Tibial artery (tissue), 4 donors: ENCODE data around the gene SLMAP.
"Not testable (repeated sequence)": the region's sequence is repeated elsewhere in the genome, so short reads cannot be mapped to it uniquely, and the experiment has no call there.

Source experiments
- DNase-seq, 2 donors: peaks; one replicate each; pipeline ENCODE4 v3.0.0-alpha.2; 2019
- H3K27ac ChIP-seq, 2 donors: fragments of 200-600 bp; sonication (generic) in 1 of 2; 1 replicate in 1 of 2; 2 replicates in 1 of 2; pipeline ENCODE4 v1.5.1; 2018 to 2019; ENCODE audit warnings: mild to moderate bottlenecking in 1 of 2
- H3K27me3 ChIP-seq, 2 donors: fragments of 200-600 bp; sonication (generic) in 1 of 2; one replicate each; pipeline versions ENCODE4 v1.5.1 to v1.6.0; 2016 to 2019
- H3K36me3 ChIP-seq, 3 donors: fragments of 200-600 bp; sonication (generic) in 2 of 3; one replicate each; pipeline ENCODE4 v1.5.1; 2016 to 2019; ENCODE audit warnings: mild to moderate bottlenecking in 2 of 3
- H3K4me1 ChIP-seq, 4 donors: fragments of 200-600 bp; sonication (generic) in 2 of 4; 1 replicate in 3 of 4; 2 replicates in 1 of 4; pipeline ENCODE4 v1.5.1; 2016 to 2019
- H3K4me3 ChIP-seq, 2 donors: fragments of 200-600 bp; sonication (generic) in 1 of 2; 1 replicate in 1 of 2; 2 replicates in 1 of 2; pipeline ENCODE4 v1.5.1; 2018 to 2019; ENCODE audit warnings: mild to moderate bottlenecking in 2 of 2
- H3K9me3 ChIP-seq, 3 donors: fragments of 200-600 bp; sonication (generic) in 1 of 3; one replicate each; pipeline ENCODE4 v1.5.1; 2016 to 2019
- intact Hi-C: fragments of 100-400 bp; cut with DNase I; formaldehyde crosslinking; loops from one replicate; pipeline ENCODE4 v1.15.0; 2023; ENCODE audit warnings: low total_unique reads
- TF ChIP-seq, protein P1 (sequence below), 2 experiments: fragments of 200-600 bp in 1 of 2; fragments of 450-650 bp in 1 of 2; IDR thresholded peaks; one replicate each; pipeline ENCODE4 v1.5.1; 2017 to 2019; ENCODE audit warnings: antibody characterized with exemption in 2 of 2, mild to moderate bottlenecking in 1 of 2, moderate library complexity in 1 of 2

Gene SLMAP

DNA sequence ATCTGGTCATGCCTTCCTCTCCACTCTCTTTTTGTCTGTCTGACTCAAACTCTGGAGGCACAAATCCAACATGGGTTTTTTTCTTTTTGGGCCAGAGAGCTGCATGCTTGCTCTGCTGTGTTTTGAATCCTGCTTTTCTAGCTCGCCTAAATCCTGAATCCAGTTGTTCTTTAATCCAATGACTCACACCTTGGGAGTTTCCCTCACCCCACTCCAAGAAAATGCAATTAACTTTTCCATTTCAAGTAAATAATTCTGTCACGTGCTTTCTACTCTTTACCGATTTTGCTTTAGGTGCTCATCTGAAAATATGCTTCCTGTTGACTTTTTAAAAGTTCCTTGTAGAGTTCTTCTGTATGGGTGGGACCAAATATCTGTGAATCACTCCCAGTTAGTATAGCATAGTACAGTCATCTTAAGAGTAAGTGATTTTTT lies 47.6 kb downstream of the SLMAP start:
- Histone ChIP-seq H3K36me3 (no peaks in the 10 kb centered on the region), H3K4me1 (peaks cover 0 to 41% (median 21%) of the 10 kb centered on the region in 4 donors), H3K27me3 (no peaks in the 10 kb centered on the region), H3K4me3 (no peak overlapping the region), H3K27ac (peak overlapping the region; percentile 18 to 22), H3K9me3 (no peaks in the 10 kb centered on the region)
- TF ChIP-seq, protein P1, sequence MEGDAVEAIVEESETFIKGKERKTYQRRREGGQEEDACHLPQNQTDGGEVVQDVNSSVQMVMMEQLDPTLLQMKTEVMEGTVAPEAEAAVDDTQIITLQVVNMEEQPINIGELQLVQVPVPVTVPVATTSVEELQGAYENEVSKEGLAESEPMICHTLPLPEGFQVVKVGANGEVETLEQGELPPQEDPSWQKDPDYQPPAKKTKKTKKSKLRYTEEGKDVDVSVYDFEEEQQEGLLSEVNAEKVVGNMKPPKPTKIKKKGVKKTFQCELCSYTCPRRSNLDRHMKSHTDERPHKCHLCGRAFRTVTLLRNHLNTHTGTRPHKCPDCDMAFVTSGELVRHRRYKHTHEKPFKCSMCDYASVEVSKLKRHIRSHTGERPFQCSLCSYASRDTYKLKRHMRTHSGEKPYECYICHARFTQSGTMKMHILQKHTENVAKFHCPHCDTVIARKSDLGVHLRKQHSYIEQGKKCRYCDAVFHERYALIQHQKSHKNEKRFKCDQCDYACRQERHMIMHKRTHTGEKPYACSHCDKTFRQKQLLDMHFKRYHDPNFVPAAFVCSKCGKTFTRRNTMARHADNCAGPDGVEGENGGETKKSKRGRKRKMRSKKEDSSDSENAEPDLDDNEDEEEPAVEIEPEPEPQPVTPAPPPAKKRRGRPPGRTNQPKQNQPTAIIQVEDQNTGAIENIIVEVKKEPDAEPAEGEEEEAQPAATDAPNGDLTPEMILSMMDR (IDR thresholded peaks at IDR 0.05): no peak
- intact Hi-C loops: no loop called here
- peak in 1 of 2 donors; percentile 25 for DNase-seq

DNA sequence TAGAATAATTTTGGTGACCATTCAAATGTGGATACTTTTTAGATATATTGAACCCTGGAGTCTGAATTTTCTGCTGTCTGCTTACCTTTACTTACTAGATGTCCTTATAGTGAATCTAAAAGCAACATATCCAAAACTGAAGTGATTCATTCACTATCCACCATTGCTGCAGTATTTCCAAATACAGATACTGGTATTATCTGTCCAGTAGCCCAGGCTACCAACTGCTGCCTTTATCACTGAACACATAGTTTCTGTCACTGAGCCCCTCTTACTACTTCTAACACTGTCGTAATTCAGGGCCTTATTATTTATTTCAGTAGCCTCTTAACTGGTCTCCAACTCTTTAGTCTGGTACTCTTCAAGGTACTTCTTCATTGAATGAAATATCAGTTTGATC lies 49.2 kb downstream of the SLMAP start:
- TF ChIP-seq, protein P1 (IDR thresholded peaks at IDR 0.05): no peak
- Histone ChIP-seq H3K36me3 (no peaks in the 10 kb centered on the region), H3K4me1 (peaks cover 0 to 41% (median 21%) of the 10 kb centered on the region in 4 donors), H3K4me3 (no peak overlapping the region), H3K27me3 (no peaks in the 10 kb centered on the region), H3K27ac (no peak overlapping the region), H3K9me3 (no peaks in the 10 kb centered on the region)
- intact Hi-C loops: no loop called here
- no peak for DNase-seq

DNA sequence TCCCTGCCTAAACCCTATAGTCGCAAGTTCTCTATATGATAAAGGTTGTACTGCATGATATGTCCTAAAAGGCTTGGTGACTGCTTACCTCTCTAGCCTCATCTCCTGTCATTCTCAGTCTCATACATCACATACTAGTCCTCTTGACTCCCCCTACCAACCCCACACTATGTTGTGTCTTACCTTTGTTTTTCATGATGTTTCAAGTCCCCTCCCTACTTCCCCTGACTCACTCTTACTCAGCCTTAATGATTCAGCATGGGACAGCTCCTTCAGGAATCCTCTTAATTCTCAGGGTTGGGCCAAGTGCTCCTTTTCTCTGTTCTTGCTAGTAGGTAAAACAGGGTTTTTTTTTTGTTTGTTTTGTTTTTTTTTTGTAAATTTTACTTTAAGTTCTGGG lies 49.6 kb downstream of the SLMAP start:
- TF ChIP-seq, protein P1 (IDR thresholded peaks at IDR 0.05): no peak
- Histone ChIP-seq H3K27me3 (no peaks in the 10 kb centered on the region), H3K36me3 (no peaks in the 10 kb centered on the region), H3K4me3 (no peak overlapping the region), H3K4me1 (peaks cover 0 to 37% (median 21%) of the 10 kb centered on the region in 4 donors), H3K9me3 (no peaks in the 10 kb centered on the region), H3K27ac (no peak overlapping the region)
- intact Hi-C loops: no loop called here
- no peak for DNase-seq

DNA sequence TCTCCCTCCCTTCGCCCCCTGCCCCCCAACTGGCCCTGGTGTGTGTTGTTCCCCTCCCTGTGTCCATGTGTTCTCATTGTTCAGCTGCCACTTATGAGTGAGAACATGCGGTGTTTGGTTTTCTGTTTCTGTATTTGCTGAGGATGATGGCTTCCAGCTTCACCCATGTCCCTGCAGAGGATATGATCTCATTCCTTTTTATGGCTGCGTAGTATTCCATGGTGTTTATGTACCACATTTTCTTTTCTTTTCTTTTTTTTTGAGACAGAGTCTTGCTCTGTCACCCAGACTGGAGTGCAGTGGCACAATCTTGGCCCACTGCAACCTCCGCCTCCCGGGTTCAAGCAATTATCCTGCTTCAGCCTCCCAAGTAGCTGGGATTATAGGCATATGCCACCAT lies 50.1 kb downstream of the SLMAP start:
- H3K4me1 ChIP-seq: peaks cover 0 to 32% (median 20%) of the 10 kb centered on the region in 4 donors
- intact Hi-C loops, DNase-seq: not testable (repeated sequence)

DNA sequence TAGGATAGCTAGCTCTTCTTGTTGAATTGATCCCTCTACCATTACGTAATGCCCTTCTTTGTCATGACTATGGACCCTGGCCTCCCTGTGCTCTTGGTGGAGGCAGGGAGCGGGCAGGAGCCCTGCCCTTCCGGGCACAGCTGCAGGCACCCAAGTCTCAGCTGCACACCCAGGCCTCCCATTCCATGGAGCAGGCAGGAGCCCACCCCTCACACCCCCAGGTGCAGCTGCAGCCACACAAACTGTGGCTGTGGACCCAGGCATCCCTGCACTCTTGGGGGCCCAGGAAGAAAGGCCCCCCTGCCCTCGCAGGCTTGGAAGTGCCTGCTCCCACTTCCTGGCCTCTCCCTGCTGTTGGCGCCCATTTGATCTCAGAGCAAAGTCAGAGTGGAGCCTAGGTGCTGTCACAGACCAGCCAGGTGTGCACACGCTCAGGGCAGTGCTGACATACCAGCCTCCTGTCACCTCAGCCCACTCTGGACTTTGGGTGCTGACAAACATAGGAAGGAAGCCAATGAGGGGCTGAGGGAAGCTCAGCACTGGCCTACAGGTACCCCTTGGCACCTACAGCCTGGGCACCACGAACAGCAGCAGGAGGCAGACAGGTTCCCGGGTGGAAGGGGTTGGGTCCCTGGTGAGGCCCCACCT lies 53.0 kb downstream of the SLMAP start:
- intact Hi-C loops: no loop called here
- peaks cover 0 to 5% (median 2%) of the 10 kb centered on the region in 4 donors for H3K4me1 ChIP-seq

More for the DNA sequence above, 50.1 kb downstream of the SLMAP start:
- H3K27ac ChIP-seq, H3K27me3 ChIP-seq, H3K4me3 ChIP-seq, H3K9me3 ChIP-seq, H3K36me3 ChIP-seq: not testable (repeated sequence)

DNA sequence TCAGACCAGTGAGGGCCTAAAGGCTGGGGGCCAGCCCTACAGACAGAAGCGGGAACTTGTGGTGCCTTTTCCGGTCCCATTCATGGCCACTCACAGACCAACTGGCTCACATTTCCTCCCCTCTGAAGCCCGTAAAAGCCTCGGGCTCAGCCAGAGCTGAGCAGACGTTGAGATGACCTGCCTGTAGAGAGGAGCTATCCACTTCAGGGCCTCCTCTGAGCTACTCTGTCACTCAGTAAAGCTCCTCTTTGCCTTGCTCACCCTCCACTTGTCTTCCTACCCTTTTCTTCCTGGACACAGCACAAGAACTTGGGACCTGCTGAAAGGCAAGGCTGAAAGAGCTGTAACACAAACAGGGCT lies 53.5 kb downstream of the SLMAP start:
- no peak overlapping the region for H3K4me3 ChIP-seq
- H3K27me3 ChIP-seq: no peaks in the 10 kb centered on the region
- TF ChIP-seq, protein P1 (IDR thresholded peaks at IDR 0.05): no peak
- H3K4me1 ChIP-seq: peaks cover 0 to under 1% (median 0%) of the 10 kb centered on the region in 4 donors
- no peak overlapping the region for H3K27ac ChIP-seq
- H3K36me3 ChIP-seq: no peaks in the 10 kb centered on the region
- intact Hi-C loops: no loop called here
- no peaks in the 10 kb centered on the region for H3K9me3 ChIP-seq
- DNase-seq: no peak

More for the DNA sequence above, 53.0 kb downstream of the SLMAP start:
- Histone ChIP-seq H3K36me3 (no peaks in the 10 kb centered on the region), H3K27ac (no peak overlapping the region), H3K4me3 (no peak overlapping the region), H3K9me3 (no peaks in the 10 kb centered on the region), H3K27me3 (no peaks in the 10 kb centered on the region)
- TF ChIP-seq, protein P1 (IDR thresholded peaks at IDR 0.05): no peak
- no peak for DNase-seq
